Renal cortical epithelial cell (primary cell): ENCODE measurements around the gene NHLH1. TPM values are rescaled to one million over a fixed set of nuclear protein-coding genes. Genes with fewer than 3 reads are reported as not detected.

Experiments used
- DNase-seq: peaks from one replicate; pipeline ENCODE4 v3.0.0-alpha.2; 2011; ENCODE audit warnings: low read depth
- total RNA-seq: library from RNA; depleted of rRNA; stranded (reverse); fragments of >200 nt; gene quantifications from 2 replicates; pipeline ENCODE4 v1.2.3, GENCODE V29; 2014

The NHLH1 gene
- 0.05 TPM in 1 of 2 replicates, not detected in the other for total RNA-seq

GRCh38 chr1:160366731-160367515 is at the start of gene NHLH1:
Gene NHLH1, plus strand, starts transcription at chr1:160367071. Its CDS starts 3,661 bp downstream, at chr1:160370732.
- no peak for DNase-seq

DNA sequence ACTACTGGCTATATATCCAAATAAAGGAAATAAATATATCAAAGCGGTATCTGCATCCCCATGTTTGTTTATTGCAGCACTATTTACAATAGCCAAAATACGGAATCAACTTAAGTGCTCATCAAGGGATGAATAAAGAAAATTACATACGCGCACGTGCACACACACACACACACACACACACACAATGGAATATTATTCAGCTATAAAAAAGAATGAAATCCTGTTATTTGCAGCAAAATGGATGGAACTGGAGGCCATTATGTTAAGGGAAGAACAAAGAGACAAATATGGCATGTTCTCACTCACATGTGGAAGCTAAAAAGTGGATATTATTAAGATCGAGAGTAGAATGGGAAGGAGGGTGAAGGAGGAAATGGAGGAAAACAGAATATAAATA is 44.0 kb upstream of the NHLH1 start:
- no peak for DNase-seq

DNA sequence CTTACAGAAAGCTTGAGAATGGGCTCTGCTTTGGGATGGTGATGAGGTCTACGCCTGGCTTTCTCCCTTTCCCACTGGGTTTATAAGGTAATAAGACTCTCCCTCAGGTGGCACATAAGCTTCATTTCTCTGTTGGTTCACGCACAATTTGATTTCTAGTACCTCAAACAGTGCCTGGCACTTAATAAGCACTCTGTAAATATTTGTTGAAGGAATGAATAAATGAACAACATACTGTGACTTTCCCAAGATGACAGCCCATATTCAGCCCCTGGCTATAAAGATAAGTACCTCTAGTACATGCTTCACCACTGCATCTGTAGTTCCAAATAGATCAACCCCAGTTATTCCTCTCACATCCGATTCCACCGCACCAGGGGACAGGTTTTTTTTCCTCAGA is 41.6 kb upstream of the NHLH1 start:
- no peak for DNase-seq

- no peak for DNase-seq
Measured at GRCh38 chr1:160326418-160326817, 40.5 kb upstream of the NHLH1 start.

GRCh38 chr1:160328184-160328583 is 38.7 kb upstream of the NHLH1 start:
- no peak for DNase-seq

- DNase-seq: no peak
Measured at GRCh38 chr1:160330119-160330518, 36.8 kb upstream of the NHLH1 start.

GRCh38 chr1:160332516-160332915 is 34.4 kb upstream of the NHLH1 start:
- no peak for DNase-seq

DNA sequence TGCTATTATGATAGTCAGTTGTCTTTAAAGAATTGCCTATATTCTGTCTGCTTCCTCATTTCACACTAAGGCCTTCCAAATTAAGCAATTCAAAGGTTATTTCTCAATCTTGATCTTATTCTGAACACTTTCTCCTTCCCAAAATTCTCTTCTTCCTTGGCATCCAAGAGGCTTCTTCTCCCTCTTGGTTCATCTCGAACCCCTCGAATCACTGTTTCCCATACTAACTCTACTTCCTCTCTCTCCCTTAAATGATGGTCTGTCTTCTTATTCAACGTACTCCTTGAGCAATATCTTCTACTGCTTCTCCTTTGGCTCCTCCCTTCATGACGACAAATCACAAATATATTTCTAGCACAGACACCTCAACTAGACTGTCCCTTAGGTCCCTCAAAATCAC is 28.3 kb upstream of the NHLH1 start:
- DNase-seq: no peak

- no peak for DNase-seq
Measured at GRCh38 chr1:160340146-160340545, 26.7 kb upstream of the NHLH1 start.

- peak; percentile 16 for DNase-seq
Measured at GRCh38 chr1:160340866-160341265, 26.0 kb upstream of the NHLH1 start.

DNA sequence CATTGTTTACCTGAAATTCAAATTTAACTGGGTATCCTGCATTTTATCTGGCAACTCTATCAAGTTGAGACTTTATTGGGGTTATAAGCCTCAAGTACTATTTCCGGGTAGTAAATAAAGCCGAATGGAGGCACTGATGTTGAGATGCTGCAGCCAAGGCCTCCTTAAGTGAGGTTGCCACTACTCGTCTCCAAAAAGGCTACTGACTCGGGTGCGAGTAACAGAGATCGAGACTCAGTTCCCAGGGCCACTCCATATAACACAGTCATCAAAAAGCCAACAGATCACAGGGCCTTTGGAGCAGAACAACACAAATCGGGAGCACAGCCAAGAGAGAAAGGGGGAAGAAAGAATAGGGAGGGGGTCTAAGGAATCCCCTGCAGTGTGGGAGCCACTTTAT is 24.3 kb upstream of the NHLH1 start:
- peak; percentile 12 for DNase-seq

GRCh38 chr1:160342953-160343869 is 23.7 kb upstream of the NHLH1 start, which contains the start of the genes COPA and NCSTN:
Gene COPA, minus strand, starts transcription at chr1:160343250. Its CDS starts 80 bp downstream, at chr1:160343170.
Gene NCSTN, plus strand, starts transcription at chr1:160343383. Its CDS starts 14 bp downstream, at chr1:160343397.
- peak; percentile 91 for DNase-seq

DNA sequence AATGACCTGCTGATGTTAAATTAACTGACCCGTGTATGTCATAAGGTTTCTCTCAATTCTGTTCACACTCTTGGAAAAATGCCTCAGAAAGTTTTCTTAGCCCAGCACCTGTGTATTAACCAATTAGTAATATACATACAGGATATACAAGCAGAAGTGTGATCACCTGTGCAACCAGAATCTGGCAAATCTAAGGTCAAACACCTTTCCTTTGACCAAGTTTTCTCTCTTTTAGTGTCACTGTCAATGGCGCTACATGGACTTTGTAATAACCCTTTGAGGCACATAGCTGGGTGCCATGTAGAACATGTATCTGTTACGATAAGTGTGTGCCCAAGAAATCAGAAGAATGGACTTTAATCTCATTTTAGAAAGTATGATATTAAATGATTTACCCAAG is 22.6 kb upstream of the NHLH1 start:
- no peak for DNase-seq

DNA sequence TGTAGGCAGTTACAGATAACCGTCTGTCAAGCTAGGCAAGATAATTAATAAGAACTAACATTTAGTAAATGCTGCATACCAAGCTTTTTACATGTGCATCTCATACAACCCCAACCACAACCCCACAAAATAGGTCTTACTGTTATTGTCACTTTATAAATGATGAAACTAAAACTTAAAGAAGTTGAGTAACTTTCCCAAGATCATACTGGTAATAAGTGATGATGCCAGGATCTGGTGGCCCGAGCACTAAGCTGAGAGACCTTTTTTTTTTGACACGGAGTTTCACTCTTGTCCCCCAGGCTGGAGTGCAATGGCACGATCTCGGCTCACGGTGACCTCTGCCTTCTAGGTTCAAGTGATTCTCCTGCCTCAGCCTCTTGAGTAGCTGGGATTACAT is 21.9 kb upstream of the NHLH1 start:
- DNase-seq: no peak

- no peak for DNase-seq
Measured at GRCh38 chr1:160346463-160346862, 20.4 kb upstream of the NHLH1 start.

DNA sequence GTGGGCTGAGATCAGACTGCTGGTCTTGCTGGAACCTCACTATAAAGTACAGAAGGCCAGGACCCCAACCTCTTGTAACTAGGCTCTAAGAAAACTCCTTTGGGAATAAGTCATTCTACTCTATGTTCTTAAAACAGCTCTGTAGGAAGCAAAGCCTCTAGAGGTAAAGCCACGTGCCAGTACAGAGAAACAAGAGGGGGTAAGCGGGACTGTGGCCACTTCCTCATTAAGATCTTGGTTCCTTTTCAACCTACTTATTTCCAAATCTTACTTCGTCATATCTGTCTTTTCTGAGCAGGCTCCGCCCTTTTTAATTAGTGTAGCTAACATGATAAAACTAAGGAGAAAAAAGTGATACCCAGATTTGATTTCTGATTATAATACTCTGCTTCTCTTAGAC is 19.9 kb upstream of the NHLH1 start:
- DNase-seq: no peak

DNA sequence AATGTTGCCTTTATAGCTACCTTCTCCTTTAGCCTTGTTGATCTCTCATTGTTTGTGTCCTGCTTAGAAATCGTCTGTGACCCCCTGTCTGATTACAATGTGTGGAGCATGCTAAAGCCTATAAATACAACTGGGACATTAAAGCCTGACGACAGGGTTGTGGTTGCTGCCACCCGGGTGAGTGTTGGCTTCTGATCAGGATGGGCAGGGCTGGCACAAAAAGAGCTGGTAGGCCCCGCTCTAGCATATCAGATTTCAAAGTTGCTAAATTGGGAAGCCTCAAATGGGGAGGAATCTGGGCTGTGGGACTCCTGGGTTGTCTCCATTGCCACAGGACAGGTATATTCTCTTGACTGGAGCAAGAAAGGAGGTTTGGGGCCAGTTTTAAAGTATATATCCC is 15.2 kb upstream of the NHLH1 start:
- no peak for DNase-seq

DNA sequence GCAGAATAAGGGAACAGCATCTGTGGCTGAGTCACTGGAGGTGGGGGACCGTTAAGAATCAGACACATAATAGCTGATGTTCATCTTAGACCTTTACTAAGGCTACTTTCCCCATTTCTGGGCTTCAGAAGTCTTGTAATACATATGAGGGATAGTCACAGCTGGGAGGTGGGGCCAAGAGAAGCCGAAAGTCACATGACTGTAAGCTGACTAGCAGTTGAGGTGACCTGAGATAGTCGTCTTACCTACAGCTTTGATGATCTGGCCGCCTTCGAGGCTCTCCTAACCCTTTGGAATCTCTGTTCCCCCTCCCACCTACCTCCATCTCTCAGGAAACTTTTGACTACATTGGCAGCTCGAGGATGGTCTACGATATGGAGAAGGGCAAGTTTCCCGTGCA is 14.3 kb upstream of the NHLH1 start:
- no peak for DNase-seq

GRCh38 chr1:160353223-160353622 is 13.6 kb upstream of the NHLH1 start:
- DNase-seq: peak; percentile 2

- peak; percentile 9 for DNase-seq
Measured at GRCh38 chr1:160354388-160354985, 12.4 kb upstream of the NHLH1 start.

GRCh38 chr1:160357286-160358002 is 9.4 kb upstream of the NHLH1 start:
- DNase-seq: no peak

DNA sequence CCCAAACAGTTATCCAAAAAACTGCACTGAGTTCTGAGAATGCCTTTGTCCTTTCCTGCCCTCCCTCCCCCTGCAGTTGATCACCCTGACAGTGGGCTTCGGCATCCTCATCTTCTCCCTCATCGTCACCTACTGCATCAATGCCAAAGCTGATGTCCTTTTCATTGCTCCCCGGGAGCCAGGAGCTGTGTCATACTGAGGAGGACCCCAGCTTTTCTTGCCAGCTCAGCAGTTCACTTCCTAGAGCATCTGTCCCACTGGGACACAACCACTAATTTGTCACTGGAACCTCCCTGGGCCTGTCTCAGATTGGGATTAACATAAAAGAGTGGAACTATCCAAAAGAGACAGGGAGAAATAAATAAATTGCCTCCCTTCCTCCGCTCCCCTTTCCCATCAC is 8.8 kb upstream of the NHLH1 start:
- DNase-seq: no peak
